T follicular helper cell (primary cell): ENCODE measurements around the gene SCN5A.
A peak's percentile ranks its signal among the peaks of the same experiment; 100 is the strongest.

Experiments
- DNase-seq: peaks from one replicate; pipeline ENCODE4 v3.0.0-alpha.2; 2020; ENCODE audit warnings: low read depth
- total RNA-seq, 2 experiments: gene quantifications; one replicate each; lab custom pipeline; 2026; lab: John Stamatoyannopoulos, UW

The SCN5A gene
- 0.04 to 0.24 reads per million in 2 experiments for total RNA-seq

- DNase-seq: peak; percentile 34
These were observed at the start of gene SCN5A for GRCh38 chr3:38649500-38650247. Gene SCN5A, minus strand, starts transcription at chr3:38649687. Its CDS starts 16,380 bp downstream, at chr3:38633307.

DNA sequence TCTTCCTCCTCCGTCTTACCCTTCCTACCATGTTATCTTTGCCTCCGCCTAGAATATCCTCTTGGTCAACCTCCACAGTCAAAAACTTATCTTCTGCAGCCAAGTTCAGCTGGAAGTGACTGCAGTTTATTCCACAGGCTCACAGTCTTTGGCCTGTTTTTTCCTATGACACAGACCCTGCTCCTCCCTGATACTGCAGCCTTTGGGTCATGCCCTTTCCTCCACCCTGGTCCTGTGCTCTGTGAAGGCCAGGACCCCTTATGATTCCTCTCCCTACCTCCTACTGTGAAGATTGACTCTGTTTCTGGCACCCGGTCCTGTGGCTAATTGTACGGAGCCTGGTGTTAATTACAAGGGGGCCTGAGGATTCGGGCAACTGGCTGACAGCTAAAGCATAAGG is 49.3 kb upstream of the SCN5A start:
- DNase-seq: no peak

GRCh38 chr3:38698061-38698460 is 48.6 kb upstream of the SCN5A start:
- no peak for DNase-seq

DNA sequence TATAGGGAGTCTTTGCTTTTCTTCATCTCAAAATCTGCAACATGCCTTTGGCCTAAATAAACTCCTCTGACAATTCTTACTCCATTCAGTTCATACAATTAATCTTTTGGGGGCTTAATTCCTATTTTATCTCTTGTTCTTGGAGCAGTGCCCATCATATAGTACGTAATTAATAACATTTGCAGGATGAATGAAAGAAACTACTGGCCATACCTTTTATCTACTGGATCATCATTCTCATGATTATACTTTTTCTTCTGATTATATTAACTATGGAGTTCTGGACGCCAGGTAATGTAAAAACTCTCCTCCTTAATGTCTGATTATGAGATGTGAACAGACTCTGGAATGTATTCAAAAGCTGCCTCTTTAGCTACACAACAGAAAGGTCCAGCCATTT is 46.5 kb upstream of the SCN5A start:
- no peak for DNase-seq

GRCh38 chr3:38690185-38690584 is 40.7 kb upstream of the SCN5A start:
- no peak for DNase-seq

GRCh38 chr3:38689774-38690173 is 40.3 kb upstream of the SCN5A start:
- DNase-seq: no peak

GRCh38 chr3:38689346-38689745 is 39.9 kb upstream of the SCN5A start:
- DNase-seq: no peak

DNA sequence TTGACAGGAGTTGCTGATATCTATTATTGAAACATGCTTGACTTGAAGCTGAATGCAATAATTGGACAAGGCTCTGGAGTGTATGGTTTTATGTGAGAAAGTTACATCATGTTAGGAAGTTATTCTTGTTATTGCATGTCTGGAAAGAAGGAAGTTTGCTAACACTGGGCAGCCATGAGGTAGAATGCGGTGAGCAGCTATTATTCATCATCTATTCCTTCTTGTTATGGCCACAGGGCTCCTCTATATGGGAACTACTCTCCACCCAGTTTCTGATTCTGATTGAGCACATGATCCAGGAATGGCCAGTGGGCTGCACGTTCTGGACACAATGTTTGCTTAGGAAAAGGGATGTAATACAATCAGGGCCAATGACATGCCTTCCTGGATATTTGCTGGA is 37.8 kb upstream of the SCN5A start:
- no peak for DNase-seq

DNA sequence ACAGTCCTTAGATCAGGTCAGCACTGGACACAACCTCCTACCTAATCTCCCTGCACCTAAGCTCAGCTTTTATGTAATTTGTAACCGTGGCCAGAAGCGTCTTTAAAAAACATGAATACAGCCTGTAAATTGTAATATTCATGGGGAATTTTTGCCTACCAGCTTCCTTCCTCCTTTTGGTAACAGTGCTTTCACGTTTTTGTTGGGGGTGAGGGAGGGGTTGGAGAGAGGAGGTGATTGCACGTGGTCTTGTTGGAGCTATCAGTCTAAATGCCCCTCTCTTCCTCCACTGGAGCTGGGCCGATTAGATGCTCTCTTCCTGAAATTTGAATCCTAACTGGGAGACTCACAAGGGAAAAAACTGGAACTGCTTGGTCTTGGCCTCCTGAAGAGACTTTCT is 35.1 kb upstream of the SCN5A start:
- no peak for DNase-seq

GRCh38 chr3:38669668-38670067 is 20.2 kb upstream of the SCN5A start:
- DNase-seq: no peak

DNA sequence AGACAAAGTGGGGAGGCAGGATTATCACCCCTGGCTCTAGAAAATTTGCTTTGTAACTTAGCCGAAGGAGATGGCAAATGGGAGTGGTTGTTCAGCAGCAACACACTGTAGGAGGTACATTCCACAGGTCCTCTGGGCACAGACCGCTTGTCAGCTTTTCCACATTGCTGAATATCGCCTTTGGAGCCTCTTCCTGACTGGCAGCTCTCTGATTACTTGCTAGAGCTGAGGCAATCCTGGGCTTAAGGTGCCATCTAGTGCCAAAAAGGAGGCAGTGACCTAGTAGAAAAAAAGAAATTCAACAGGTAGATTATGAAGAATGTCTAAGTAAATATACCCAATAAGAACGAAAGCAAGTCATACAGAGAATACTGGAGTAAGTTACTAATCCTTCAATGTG is 13.1 kb upstream of the SCN5A start:
- DNase-seq: no peak

GRCh38 chr3:38658841-38659240 is 9.4 kb upstream of the SCN5A start:
- DNase-seq: no peak

GRCh38 chr3:38657369-38657768 is 7.9 kb upstream of the SCN5A start:
- no peak for DNase-seq

DNA sequence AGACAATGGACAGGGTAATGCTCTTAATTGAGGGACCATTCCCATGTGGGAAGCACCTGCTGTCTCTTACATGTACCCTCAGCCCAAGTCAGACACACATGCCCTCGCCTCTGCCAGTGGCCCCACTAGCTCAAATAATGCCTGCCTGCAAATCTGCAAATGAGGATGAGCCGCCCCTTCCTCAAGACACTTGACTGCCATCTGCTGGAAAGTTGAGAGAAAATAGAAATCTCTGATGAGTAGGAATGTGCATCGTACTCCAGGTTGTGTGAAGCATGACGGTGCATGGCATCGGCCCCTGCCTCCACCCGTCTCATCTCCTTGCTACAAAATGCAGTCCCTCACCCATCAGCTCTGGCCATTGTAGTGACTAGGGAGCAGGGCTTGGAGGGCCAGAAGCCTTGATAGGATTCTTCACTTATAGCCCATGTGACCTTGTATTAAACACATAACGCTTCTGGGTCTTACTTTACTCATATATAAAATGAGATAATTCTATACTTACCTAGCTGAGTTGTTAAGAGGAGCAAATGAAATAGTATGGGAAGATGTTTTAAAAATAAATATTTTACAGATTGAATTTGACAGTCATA is 6.3 kb upstream of the SCN5A start:
- no peak for DNase-seq

- no peak for DNase-seq
These were observed 4.4 kb upstream of the SCN5A start for GRCh38 chr3:38653685-38654537.

- no peak for DNase-seq
These were observed 3.4 kb upstream of the SCN5A start for GRCh38 chr3:38652934-38653333.

- DNase-seq: peak; percentile 54
These were observed 1.8 kb upstream of the SCN5A start for GRCh38 chr3:38651153-38651789.

DNA sequence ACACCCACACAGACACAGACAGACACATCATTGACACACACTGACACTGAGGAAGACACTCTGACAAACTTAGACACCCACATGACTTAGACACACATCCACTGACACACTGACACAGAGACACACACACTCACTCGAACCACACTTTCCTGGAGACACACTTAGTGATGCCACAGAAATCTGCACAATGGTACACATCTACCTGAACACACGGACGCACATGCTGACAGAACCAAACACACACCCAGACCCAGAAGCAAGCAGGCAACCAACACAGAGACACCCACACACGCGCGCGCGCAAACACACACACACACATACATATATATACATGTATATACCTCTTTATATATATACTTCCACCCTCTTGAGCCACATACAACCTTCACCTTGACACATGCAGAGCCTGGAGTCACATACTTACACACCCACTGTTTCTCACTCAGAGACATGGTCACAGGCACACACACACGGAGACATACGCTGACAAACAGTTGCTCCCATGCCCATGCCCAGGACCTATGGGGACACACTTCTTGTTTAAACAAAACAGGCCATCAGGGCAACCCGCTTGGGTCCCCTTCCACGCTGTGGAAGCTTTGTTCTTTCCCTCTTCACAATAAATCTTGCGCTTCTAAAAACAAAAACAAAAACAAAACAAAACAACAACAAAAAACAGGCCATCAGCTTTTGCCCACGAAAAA is 913 bp upstream of the SCN5A start:
- no peak for DNase-seq

DNA sequence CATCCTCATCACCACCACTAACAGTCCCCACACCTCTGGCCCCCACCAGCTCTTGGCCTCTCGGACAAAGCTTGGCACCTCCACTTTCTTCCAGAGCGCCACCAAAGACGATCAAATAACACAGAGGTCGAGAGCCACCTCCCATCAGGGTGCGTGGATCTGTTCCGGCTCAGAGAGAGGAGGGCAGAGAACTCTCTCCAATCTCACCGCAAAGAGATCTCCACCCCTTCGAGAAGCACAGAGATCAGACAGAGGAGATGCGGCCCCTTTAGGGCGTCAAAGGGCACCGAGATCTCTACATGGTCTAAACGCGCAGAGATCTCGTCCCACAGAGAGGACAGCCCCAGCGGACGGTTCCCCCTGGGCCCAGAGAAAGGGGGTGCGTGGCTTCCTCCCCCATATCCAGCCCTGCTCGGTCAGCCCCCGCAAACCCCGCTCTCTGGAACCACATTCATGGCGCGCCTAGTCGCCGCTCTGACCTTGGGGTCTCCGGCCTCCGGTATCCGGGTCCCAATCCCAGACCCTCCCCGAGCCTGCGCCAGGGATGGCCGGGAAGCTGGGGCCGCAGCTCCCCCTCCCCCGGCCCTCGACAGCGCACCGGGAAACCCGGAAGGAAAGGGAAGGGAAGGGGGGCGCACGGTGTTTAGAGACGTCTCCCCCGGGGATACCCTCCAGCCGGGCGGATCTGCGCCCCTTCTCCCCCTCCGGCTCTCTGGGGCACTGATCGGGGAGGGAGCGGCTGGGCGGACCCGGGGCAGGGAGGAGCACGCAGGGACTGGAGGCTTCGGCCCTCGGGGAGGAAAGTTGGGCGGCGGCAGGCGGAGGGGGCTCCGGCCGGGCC is 608 bp downstream of the SCN5A start:
- no peak for DNase-seq

DNA sequence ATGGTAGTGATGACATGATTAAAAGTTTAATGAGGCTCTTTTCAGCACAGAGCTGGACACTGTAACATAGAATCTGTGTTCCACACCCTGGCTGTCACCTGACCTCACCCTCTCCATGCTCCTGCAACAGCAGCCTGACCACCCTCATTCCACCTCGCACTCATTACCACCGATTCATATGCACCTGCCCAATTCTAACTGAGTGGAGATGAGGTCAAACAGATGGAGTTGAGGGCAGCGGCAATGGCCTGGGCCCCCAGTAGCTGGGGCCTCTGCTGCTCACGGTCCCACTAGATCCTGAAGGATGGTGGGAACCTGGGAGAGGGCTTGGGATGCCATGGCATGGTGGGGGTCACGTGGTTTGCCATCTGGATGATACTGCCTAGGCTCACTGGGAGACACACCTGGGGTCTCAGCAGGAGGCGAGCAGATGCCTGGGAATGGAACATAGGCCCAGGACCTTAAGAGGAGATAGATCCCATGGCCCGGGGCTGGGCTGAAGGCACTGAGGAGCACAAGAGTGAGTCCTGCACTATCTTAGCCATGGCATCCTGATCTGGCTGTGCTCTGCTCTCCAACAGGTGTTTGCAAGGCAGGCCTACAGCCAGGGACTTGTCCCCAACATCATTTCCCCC is 1.3 kb downstream of the SCN5A start:
- DNase-seq: no peak
